Measurements from ENCODE around the gene SNX32. TPM values are rescaled to one million over a fixed set of nuclear protein-coding genes. Genes with fewer than 3 reads are reported as not detected.

Gene SNX32
- total RNA-seq, 2 experiments from 2014 or later, result 1.7 to 2.4 TPM

DNA sequence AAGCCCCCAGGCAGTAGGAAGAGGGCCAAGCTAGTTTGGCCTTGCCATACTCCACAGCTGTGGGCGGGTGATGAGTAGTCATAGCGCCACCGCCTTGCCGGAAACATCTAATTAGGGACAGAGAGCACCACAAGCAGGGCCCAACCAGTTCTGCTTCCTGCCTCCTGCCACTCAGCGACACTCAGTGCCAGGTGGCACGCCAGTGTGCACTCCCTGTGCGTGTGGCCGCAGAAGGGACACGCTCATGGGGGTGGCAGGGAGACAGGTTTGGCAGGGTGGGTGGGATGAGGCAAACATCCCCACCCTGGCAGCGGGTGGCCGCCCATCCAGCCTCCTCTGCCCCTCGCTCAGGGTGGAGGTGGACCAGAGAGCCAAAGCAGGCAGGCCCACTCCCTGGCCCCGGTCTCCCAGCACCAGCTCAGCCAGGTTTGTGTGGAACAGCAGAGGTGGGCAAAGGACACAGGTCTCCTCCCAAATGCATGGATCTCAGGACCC lies 42.0 kb upstream of the SNX32 start:
- Mint-ChIP-seq H3K27ac (peak overlapping the region; percentile 73), H3K36me3 (peaks cover 1% of the 10 kb centered on the region), H3K9me3 (ENCODE audit: low read depth) (no peaks in the 10 kb centered on the region), H3K4me3 (no peak overlapping the region), H3K4me1 (peaks cover 22% of the 10 kb centered on the region), H3K27me3 (peaks cover 34% of the 10 kb centered on the region)
- CTCF ChIA-PET, result interaction anchor here (1.1 to 6.8 kb wide), 7 partner anchors 12 to 97 kb away, joined by 3 to 67 read pairs (median 9); partner anchors contain the start of genes AP5B1, FIBP and KAT5
- peak; percentile 95 for ATAC-seq
- peak; percentile 85 for DNase-seq

DNA sequence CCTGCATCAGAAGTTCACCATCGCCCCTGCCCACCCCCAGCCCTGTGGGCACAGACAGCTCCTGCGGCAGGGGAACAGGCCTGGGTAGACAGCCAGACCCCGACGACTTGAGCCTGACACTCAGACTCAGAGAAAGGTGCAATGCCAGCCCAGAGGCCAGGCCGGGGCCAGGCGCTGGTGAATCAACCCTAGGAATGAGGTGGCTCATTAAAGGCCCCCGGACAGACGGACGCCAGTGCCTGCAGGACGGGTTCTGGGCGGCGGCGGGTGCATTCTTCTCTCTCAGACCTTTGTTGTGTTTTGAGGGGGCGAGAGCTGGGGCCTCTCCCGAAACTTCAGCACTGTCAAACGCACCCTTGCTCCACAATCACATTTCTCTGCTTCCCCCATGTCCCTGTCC lies 41.3 kb upstream of the SNX32 start:
- peak overlapping the region; percentile 47 for H3K27ac Mint-ChIP-seq
- H3K27me3 Mint-ChIP-seq, result peaks cover 32% of the 10 kb centered on the region
- no peak for DNase-seq
- H3K4me3 Mint-ChIP-seq, result no peak overlapping the region
- peaks cover 19% of the 10 kb centered on the region for H3K4me1 Mint-ChIP-seq
- CTCF ChIA-PET, result interaction anchor here (0.8 to 6.8 kb wide), 6 partner anchors 9 to 92 kb away, joined by 3 to 67 read pairs (median 11); partner anchors contain the start of genes AP5B1 and KAT5
- no peak for ATAC-seq
- H3K36me3 Mint-ChIP-seq, result no peaks in the 10 kb centered on the region
- H3K9me3 Mint-ChIP-seq (ENCODE audit: low read depth), result no peaks in the 10 kb centered on the region

DNA sequence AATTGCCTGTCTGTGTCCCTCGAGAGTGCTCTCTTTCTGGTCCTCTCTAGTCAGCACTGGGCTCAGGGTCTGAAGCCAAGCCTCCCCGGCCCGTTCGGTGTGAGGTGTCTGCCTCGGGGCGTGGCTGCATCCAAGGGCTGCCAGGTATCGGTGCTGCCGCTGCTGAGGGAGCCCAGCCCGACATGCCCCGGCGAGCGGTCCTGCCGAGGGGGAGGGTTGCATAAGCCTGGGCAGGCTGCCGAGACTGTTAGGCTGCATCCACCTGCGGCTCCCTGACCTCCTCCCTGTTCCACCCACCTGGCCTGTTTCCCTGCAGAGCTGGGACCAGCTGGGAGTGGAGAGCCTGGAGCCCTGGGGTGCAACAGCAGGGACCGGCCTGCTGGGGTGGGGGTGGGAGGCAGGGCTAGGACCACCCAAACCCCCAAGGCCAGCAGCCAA lies 40.6 kb upstream of the SNX32 start:
- Mint-ChIP-seq H3K36me3 (no peaks in the 10 kb centered on the region), H3K27me3 (peaks cover 29% of the 10 kb centered on the region), H3K4me3 (no peak overlapping the region), H3K9me3 (ENCODE audit: low read depth) (no peaks in the 10 kb centered on the region), H3K27ac (no peak overlapping the region), H3K4me1 (peaks cover 17% of the 10 kb centered on the region)
- CTCF ChIA-PET, result interaction anchor here (0.8 to 6.8 kb wide), 5 partner anchors 10 to 81 kb away, joined by 3 to 67 read pairs (median 13); partner anchors contain the start of genes AP5B1 and KAT5
- no peak for ATAC-seq
- no peak for DNase-seq

DNA sequence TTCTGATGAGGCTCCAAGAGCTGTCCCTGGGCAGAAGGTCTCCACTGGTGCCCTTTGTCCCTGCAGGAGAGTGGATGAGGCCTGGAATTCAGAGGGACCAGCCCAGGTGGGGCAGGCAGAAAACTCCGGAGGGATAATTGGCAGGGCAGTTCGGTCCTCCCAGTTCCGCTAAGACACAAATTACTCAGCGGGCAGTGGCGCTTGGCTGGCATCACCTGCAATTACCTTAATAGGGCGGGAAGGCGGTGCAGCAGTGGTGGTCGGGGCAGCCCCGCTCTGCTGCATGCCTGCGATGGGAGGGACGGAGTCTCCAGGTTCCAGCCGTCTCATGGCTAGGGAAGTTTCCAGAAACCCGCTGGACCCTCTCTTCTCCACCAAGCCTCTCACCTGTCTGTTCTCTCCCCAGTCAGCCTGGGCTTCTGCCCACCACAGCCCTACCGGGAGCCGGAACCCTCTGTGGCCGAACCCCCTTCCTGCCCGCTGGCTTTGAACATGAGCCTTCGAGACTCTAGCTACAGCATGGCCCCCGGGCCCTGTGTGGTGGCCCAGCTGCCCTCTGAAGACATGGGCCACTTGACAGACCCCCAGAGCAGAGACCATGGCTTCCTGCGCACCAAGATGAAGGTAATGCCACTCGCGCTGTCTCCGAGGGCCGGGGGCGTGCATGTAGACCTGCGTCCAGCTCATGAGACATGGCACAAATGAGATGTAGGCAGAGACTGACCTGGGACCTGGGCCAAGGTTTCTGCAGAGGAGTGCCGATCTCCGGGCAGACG lies 40.0 kb upstream of the SNX32 start:
- peaks cover 24% of the 10 kb centered on the region for H3K27me3 Mint-ChIP-seq
- ATAC-seq, result no peak
- no peak overlapping the region for H3K27ac Mint-ChIP-seq
- H3K4me3 Mint-ChIP-seq, result no peak overlapping the region
- H3K4me1 Mint-ChIP-seq, result peaks cover 19% of the 10 kb centered on the region
- no peaks in the 10 kb centered on the region for H3K36me3 Mint-ChIP-seq
- CTCF ChIA-PET, result interaction anchor here (2.1 to 6.8 kb wide), 2 partner anchors 14 to 24 kb away, joined by 9 to 67 read pairs; partner anchors contain the start of gene AP5B1
- H3K9me3 Mint-ChIP-seq (ENCODE audit: low read depth), result no peaks in the 10 kb centered on the region
- no peak for DNase-seq

DNA sequence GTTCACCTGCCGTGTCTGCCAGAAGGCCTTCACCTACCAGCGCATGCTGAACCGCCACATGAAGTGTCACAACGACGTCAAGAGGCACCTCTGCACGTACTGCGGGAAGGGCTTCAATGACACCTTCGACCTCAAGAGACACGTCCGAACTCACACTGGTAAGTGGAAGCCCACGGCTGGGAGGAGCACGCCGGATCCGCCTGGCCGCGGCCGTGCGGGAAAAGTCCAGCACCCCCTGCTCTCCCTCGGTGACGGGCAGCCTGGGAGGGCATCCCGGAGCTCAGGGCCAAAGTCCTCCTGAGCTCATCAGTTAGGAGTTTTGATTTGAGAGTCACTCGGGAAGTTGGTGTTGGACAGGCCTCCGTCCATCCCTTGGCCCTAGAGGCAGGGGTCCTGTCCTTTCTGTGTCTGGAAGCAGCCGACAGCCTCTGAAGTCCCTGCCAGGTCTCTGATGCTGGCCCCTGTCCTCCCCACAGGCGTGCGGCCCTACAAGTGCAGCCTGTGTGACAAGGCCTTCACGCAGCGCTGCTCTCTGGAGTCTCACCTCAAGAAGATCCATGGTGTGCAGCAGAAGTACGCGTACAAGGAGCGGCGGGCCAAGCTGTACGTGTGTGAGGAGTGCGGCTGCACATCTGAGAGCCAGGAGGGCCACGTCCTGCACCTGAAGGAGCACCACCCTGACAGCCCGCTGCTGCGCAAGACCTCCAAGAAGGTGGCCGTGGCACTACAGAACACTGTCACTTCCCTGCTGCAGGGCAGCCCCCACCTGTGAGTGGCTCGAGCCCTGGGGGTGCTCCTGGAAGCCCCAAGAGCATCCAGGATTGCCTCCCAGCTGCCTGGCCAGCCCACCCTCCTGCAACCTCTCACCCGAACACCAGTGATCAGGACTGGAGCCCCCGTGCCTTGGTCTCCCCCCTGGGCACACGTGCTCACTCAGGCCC lies 38.9 kb upstream of the SNX32 start:
- H3K4me3 Mint-ChIP-seq, result no peak overlapping the region
- no peak for ATAC-seq
- CTCF ChIA-PET, result interaction anchor here (1.0 kb wide), 1 partner anchor 15 kb away, joined by 3 read pairs; no protein-coding TSS in a partner anchor
- H3K4me1 Mint-ChIP-seq, result peaks cover 23% of the 10 kb centered on the region
- H3K9me3 Mint-ChIP-seq (ENCODE audit: low read depth), result no peaks in the 10 kb centered on the region
- DNase-seq, result no peak
- no peak overlapping the region for H3K27ac Mint-ChIP-seq
- no peaks in the 10 kb centered on the region for H3K36me3 Mint-ChIP-seq
- H3K27me3 Mint-ChIP-seq, result peaks cover 18% of the 10 kb centered on the region

DNA sequence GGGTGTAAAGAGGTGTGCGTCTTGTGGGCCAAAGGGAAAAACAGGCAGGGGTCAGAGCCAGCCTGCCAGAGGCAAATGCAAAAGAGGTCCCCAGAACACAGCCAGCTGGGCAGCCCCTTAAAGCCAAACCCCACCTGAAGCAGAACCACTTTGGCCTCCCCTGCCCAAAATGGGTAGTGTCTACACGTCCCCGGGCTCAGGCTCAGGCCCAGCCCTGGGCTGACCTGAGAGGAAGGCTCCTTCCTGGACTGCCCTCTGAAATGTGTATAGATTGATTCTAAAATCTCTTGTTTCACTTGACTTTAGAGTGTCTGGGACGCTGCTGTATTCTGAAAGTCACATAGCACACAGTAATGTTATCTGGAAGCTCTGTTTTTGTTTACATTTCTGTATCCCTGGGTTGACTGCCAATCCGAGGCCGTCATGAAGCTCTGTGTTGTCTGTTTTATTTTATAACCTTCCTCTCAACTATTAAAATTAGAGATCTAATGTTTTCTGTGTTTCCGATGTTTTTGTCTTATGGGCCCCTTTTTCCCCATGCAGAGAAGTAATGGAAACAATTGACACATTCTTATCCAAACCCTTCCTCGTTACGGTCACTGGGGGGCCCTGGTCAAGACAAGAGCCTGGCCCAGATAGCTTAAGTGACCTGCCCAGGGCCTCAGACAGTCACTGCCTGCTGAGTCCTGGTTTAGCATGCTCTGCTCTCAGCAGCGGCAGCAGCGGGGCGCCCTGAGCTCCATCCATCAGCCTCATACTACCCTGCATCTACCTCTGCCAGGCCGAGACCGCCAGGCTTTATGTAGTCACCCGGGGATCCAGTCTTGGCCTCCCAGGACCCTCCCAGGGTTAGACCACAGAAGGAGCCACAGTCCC lies 36.8 kb upstream of the SNX32 start:
- ATAC-seq, result no peak
- Mint-ChIP-seq H3K9me3 (ENCODE audit: low read depth) (no peaks in the 10 kb centered on the region), H3K4me1 (peaks cover 16% of the 10 kb centered on the region), H3K36me3 (no peaks in the 10 kb centered on the region), H3K27ac (no peak overlapping the region), H3K27me3 (peaks cover 25% of the 10 kb centered on the region), H3K4me3 (no peak overlapping the region)
- DNase-seq, result no peak
- CTCF ChIA-PET, result interaction anchor here (0.7 to 7.3 kb wide), 2 partner anchors 19 to 20 kb away, joined by 3 to 51 read pairs; partner anchors contain the start of gene AP5B1

DNA sequence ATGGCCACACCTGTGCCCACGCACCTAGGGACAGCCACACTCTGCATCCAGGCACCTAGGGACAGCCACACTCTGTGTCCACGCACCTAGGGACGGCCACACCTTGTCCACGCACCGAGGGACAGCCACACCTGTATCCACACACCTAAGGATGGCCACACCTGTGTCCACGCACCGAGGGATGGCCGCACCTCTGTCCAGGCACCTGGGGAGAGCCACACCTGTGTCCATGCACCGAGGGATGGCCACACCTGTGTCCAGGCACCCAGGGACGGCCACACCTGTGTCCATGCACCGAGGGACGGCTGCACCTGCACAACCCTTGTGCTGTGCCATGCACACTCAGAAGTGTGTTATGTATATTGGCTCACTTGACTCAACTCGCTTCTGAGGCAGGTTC lies 36.1 kb upstream of the SNX32 start:
- H3K27ac Mint-ChIP-seq, result no peak overlapping the region
- no peaks in the 10 kb centered on the region for H3K9me3 Mint-ChIP-seq (ENCODE audit: low read depth)
- peaks cover 12% of the 10 kb centered on the region for H3K4me1 Mint-ChIP-seq
- DNase-seq, result no peak
- CTCF ChIA-PET, result interaction anchor here (0.6 to 7.3 kb wide), 4 partner anchors 10 to 86 kb away, joined by 3 to 51 read pairs (median 4); partner anchors contain the start of gene AP5B1
- H3K36me3 Mint-ChIP-seq, result no peaks in the 10 kb centered on the region
- no peak overlapping the region for H3K4me3 Mint-ChIP-seq
- ATAC-seq, result no peak
- H3K27me3 Mint-ChIP-seq, result peaks cover 27% of the 10 kb centered on the region

DNA sequence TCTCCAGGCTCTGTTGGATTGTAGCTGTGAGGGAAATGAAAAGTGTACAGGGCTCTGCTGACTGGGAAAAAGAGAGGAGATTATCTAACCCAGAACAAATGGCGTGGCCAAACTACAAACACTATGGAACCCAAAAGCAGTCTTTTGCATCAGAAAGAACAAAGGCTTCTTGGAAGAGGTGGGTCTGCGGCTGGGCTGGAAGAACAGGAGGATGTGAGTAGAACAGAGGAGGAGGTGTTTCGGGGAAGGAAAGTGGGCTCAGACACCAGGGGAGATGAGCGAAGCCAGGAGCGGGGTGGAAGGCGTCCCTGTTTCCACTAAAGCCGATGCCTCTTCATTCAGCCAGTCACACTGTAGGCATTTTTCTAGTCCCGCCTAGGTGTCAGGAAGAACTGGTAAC lies 34.9 kb upstream of the SNX32 start:
- no peaks in the 10 kb centered on the region for H3K9me3 Mint-ChIP-seq (ENCODE audit: low read depth)
- no peaks in the 10 kb centered on the region for H3K36me3 Mint-ChIP-seq

DNA sequence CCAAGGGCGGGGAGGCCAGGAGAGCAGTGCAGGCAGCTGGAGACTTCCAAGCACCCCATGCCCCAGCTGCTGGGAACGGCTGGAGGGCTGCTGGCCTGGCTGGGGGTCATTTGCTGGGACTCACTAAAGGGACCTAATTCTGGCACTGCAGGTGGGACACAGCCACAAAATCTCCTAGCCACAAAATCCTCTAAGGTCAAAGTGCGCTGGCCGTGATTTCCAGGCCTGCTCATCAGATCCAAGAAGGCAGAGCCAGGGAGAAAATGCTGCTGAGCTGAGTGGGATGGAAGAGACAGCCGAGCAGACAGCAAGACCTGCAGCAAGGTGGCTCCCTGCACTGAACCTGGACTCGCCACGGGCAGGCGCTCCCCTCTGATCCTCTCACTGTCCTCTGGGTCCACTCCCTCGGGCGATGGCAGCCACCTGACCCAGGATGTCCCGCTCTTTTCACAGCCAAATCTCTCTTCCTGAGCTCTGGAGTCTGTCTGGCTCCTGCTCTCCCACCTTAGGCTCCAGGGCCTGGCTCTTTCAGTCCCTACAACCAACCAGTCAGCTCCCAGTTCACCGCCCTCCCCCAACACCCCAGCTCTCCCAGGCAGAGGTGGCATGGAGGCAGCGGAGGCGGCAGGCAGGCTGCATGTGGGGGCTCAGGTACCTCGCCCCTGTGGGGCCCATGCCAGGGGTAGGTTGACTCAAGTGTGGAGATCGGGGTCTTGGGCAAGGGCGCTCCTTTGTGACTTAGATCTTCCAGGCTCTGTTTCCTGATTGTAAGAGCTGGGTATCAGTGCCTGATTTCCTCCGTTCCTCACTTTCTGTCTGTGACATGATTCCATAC lies 32.4 kb upstream of the SNX32 start:
- DNase-seq, result no peak
- Mint-ChIP-seq H3K36me3 (no peaks in the 10 kb centered on the region), H3K4me1 (peaks cover 6% of the 10 kb centered on the region), H3K4me3 (no peak overlapping the region), H3K27ac (no peak overlapping the region), H3K9me3 (ENCODE audit: low read depth) (no peaks in the 10 kb centered on the region), H3K27me3 (peaks cover 39% of the 10 kb centered on the region)
- ATAC-seq, result no peak
- CTCF ChIA-PET, result interaction anchor here (1.2 to 7.3 kb wide), 4 partner anchors 16 to 31 kb away, joined by 3 to 51 read pairs (median 5); partner anchors contain the start of gene AP5B1

More for the DNA sequence above, 34.9 kb upstream of the SNX32 start:
- CTCF ChIA-PET, result interaction anchor here (0.9 to 7.3 kb wide), 3 partner anchors 15 to 28 kb away, joined by 3 to 51 read pairs (median 4); partner anchors contain the start of gene AP5B1
- ATAC-seq (no peak), DNase-seq (no peak)
- Mint-ChIP-seq H3K4me1 (peaks cover 12% of the 10 kb centered on the region), H3K27ac (no peak overlapping the region), H3K27me3 (peaks cover 38% of the 10 kb centered on the region), H3K4me3 (no peak overlapping the region)

DNA sequence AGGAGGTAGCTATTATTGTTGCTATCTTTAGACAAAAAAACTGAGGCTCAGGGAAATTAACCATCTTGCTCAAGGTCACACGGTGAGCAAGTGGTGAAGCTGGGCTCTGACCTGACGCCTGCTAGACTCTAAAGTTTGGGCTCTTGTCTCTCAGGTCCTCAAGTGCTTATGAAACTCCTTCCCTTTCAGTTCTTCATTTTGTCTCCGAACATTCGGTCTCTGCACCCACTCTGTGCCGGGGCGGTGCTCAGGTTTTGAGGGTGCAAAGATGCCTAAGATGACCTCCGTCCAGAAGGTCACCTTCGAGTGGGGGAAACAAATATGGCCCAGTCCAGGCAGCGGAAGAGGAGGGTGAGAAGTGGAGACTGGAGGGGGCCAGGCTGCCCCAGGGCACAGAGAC lies 30.9 kb upstream of the SNX32 start:
- no peak overlapping the region for H3K4me3 Mint-ChIP-seq
- H3K9me3 Mint-ChIP-seq (ENCODE audit: low read depth), result no peaks in the 10 kb centered on the region
- peaks cover 40% of the 10 kb centered on the region for H3K27me3 Mint-ChIP-seq
- no peak overlapping the region for H3K27ac Mint-ChIP-seq
- DNase-seq (no peak), ATAC-seq (no peak)
- H3K4me1 Mint-ChIP-seq, result peaks cover 6% of the 10 kb centered on the region
- CTCF ChIA-PET, result interaction anchor here (1.8 to 7.3 kb wide), 2 partner anchors 18 to 25 kb away, joined by 3 to 51 read pairs; partner anchors contain the start of gene AP5B1
- H3K36me3 Mint-ChIP-seq, result no peaks in the 10 kb centered on the region

DNA sequence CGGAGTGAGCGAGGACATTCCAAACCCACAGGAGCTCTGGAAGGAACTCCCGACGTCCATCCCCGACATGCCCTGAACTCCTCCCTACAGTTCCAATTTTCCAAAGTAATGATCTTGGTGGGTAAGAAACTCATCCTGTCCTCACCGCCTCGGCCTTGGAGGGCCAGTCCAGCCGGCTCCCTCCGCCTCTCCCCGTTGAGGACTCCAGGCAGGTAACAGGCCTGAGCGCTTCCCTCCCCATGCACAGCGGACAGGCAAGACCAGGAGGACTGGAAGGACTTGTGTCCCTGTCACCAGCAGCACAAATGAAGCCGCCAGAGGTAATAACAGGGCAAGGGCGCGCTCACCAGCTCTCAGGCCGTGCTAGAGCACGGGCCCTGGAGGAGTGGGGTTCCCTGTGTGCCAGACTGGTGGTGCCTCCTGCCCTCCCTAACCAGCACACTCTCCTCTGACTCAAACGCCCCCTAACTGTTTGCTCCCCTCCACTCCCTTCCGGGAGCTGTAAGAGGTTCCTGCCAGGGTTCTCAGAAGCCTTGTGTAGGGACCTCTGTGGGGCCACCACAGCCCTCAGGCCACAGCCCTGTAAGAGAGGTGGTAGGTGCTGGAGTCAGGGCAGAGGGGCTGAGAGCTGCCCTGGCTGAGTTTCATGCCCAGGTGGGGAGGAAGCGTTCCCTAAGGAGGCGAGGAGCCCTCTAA lies 29.8 kb upstream of the SNX32 start:
- Mint-ChIP-seq H3K4me1 (peaks cover 2% of the 10 kb centered on the region), H3K27me3 (peaks cover 42% of the 10 kb centered on the region), H3K27ac (no peak overlapping the region), H3K9me3 (ENCODE audit: low read depth) (no peaks in the 10 kb centered on the region), H3K36me3 (no peaks in the 10 kb centered on the region), H3K4me3 (no peak overlapping the region)
- ATAC-seq (peak; percentile 39), DNase-seq (no peak)
- CTCF ChIA-PET, result interaction anchor here (1.2 to 7.3 kb wide), 5 partner anchors 13 to 34 kb away, joined by 3 to 51 read pairs (median 6); partner anchors contain the start of gene AP5B1
